ENCODE measurements around the gene TKTL1.

The TKTL1 gene

DNA sequence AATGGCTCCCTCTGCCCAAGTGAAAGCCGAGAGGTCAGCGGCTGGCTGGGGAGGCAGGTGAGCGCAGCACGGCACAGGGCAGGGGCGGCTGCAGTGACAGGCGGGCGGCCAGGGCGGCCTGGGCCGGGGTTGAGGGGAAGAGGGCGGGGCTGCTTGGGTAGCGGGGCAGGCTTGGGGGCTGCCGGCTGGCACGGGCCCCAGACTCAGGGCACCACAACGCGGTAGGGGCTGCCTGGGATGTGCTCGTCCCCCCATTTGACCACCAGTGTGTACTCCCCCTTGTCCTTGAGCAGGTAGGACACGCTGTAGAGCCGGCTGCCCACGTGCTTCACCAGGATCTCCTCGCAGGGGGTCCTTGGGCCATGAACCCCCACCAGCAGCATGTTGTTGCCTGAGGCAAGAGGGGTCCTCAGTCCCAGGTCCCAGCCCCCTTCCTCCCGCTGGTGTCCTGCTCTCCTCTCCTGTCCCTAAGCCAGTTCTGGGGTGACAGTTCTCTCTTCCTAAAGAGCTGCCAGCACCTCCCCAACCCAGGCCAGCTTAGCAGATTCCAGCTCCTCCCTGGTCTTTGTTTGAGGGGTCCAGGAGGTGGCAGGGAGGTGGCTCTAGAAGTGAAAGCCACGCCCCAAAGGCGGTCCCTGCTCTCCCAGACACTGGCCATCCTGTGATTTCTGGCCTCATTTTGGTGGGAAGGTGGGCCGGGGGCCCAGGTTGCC is 53.2 kb downstream of the TKTL1 start:
- no peak for DNase-seq

DNA sequence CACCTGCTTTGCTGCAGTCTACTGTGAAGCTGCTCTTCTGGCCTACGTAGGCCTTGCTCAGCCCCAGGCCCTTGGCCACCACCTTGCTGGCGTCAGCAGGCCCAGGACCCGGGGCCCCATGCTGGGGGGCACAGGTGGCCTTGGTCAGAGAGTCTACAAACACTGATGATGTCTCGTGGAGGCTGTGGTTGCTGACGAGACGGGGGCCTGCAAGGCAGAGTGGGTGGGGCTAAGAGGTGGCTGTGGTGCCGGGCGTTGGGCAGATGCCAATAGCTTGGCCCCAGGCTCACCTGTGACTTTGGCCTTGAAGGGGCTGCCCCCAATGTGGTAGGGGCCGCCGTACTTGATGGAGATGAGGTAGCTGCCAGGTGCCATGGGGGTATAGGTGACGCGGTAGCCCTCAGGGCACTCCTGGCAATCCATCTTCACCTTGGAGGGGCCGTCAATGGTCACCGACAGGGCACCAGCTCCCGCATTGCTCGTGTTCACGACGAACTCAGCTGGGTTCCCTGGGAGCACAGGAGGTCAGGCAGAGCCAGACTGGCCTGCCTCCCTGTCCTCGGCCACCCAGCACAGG is 53.9 kb downstream of the TKTL1 start:
- DNase-seq: no peak

DNA sequence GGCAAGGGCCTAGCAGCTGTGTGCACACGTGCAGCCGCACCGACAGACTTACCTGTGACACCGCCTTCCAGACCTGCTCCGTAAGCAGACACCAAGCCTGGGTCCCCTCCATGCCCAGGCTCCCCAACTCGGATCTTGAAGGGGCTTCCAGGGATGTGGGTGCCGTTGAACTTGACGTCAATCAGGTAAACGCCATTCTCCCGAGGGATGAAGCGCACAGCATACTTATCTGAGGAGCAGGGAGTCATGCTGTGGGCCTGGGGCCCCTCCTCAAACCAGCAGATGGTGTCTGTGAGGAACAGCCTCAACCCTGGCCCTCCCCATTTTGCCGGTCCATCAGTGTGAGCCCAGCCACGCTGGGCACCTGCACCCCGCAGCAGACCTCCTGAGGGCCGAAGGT is 54.4 kb downstream of the TKTL1 start:
- no peak for DNase-seq

DNA sequence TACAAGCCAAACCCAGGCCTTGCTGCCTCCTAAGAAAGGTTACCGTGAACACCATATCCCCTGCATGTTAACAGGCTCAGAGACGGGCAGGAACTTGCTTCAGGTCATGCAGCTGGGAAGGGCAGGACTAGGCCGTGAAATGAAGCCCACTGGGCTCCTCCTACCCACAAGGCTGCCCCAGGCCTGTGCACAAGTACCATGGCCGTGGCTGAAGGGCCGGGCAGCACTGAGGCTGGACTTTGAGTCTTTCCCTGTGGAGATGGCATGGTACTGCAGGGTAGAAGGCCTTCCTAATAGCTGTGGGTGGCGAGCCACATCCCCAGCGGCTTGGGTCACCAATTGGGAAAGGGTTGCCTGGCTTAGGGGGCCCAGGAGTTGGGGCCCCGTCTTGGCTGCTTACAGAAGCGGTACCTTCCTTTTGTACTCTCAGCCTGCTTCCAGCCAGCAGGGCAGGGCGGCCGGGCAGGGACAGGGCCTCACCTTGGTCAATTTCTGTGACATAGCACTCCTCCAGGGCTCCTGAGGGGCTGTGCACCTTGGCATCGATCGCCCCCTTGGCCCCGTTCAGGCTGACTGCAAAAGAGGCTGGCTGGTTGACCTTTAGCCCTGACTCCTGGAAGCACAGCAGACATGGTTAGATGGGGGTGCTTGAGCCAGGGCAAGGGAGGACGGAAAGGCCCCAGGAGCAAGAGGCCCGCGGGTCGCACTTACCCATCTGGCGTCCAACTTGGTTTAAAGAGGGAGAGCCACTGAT is 55.0 kb downstream of the TKTL1 start:
- no peak for DNase-seq

DNA sequence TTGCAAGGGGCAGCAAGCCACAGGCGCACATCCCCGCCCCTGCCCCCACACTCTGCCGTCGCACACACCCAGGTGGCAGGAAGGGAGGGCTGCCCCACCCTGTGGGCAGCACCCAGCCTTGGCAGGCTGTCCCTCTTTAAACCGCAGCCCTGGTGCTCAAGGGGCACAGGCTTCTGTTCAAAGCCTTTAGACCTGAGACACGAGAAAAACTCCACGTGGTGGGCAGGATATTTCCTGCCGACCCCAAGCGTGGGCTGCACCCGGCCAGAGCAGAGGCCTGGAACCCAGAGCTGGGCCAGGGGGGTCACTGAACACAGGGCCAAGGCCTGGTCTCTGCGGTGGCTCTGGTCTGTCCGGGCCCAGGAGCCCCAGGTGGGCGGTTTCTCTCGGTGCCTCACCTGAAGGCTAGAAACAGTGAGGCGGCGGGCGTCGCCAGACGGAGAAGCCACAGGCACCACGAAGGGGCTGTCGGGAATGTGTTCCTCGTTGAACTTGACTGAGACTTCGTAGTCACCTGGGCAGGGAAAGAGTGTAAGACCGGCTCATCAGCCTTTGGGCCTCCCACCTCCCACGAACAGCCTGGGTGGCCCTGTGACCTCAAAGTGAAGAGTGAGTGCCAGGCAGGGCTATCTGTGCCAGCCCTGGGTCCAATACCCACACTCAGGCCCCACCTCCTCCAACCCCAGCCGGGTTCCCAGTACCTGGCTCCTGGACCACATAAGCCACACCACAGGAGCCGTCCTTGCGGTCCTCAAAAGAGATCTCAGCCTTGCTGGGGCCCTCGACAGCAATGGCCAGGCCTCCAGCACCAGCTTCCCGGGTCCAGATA is 55.8 kb downstream of the TKTL1 start:
- no peak for DNase-seq

DNA sequence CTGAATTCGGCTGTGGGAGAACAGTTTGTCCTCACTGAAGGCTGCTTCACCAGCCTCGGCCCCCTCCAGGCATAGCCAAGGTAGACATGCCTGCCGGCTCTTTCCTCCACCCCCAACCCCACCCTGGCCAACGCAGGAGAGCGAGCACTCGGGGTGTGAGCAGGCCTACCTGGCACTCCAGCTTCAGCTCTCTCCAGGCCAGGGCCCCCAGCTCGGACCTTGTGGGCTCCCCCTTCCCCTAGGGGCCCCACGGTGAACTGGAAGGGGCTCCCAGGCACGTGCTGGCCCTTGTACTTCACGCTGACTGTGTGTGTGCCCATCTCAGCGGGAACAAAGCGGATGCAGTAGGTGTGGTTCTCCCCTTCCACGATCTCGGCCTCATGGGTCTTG is 56.4 kb downstream of the TKTL1 start:
- no peak for DNase-seq

DNA sequence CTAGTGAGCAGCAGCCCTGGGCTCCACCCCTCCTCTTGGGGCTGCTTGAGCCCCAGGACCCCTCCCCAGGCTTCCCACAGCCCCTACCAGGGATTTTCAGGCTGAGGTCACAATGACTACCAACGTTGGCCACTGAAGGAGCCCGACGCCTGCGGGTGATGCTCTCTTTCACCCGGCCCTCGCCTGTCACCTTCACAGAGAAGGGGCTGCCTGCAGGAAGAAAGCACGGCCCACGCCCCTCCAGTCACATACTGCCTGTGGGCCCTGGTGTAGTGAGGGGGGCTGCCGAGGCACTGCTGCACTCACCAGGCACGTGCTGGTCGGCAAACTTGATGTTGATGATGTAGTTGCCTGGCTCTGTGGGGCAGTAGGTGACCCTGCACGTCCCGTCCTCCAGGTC is 56.9 kb downstream of the TKTL1 start:
- DNase-seq: no peak

DNA sequence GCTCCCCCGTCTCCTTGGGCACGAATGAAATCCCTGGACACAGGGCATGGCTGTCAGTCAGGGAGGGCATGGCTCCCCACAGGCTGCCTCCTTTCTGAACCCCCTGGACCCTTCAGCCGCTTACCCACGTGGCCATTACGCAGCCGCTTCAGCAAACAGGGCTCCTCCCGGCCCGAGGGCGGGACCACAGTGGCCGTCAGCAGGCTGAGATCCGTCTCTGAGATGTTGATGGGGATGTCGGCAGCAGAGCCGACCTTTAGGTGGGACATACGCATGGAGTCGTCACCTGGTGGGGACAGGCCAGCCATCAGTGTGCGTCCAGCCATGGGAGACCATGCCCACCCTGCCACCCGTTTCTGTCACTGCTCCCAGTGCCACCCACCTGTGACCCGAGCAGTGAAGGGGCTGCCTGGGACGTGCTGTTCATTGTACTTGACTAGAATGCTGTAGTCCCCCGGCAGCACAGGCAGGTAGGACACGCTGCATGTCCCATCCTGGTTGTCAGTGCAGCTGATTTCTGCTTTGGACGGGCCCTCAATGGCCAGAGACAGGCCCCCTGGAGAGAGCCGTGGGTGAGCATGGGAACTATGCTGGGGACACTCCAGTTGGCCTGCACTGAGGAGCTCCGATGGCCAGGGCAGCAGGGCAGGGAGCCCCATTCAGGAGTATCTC is 57.7 kb downstream of the TKTL1 start:
- no peak for DNase-seq

DNA sequence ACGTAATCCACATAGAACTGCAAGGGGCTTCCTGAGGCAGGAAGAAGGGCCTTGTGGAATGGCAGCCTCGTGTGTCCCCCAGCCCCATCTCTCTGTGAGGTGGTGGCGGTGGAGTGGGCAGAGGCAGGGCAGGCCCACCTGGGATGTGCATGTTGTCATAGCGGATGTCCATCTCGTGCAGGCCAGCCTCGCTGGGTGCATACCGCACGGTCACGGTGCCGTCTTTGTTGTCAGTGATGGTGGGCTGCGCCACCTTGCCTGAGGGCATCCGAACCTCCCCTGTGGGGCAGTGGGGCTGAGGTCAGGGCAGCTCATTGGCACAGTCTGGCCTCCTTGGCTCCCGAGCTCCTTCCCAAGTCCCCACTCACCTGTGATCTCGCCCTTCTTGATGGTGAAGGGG is 58.4 kb downstream of the TKTL1 start:
- no peak for DNase-seq

DNA sequence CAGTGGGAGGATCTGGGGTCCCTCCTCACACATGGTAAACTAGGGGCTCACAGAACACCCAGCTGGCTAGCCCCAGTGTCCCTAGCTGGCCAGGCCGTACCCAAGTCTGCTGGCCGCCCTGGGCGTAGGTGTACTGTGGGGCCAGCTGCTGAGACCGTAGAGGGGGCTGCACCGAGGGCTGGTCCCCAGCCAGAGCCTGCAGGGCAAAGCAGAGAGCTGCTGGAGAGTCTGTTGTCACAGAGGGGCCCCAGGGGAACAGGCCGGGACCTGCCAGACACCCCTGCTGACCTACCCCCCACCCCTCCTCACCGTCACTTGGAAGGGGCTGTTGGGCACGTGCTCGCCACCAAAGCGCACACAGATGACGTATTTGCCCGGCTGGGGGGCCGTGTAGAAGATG is 58.9 kb downstream of the TKTL1 start:
- DNase-seq: no peak

DNA sequence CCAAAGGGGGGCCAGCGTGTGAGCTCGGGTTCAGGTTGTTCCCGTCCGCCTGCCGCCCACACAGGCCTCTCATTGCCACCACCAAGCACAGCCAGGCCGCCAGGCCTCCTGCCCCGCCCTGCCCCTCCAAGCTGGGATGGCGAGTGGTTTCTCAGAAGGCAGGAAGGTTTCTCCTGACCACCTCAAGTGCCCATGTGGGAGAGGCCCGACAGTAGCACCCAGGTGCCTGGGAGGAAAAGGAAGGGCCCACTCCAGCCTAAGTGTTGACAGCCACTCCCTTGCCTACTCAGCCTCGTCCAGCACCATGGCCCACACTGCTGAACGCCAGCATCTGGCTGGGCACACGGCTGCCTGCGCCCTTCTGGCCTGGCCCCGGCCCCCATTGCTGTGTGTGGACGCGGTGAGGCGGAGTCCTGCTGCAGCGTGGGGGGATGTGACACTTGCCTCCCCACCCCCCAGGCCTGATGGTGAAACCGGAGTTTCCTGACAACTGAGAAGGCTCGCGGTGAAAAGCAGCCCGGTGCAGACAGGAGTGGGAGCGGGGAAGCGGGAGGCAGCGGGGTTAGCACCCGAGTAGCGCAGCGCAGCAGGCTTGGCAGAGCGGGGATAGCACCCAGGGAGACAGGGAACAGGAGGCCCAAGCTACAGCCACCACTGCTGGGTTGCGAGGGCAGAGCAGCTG is 59.6 kb downstream of the TKTL1 start:
- no peak for DNase-seq

DNA sequence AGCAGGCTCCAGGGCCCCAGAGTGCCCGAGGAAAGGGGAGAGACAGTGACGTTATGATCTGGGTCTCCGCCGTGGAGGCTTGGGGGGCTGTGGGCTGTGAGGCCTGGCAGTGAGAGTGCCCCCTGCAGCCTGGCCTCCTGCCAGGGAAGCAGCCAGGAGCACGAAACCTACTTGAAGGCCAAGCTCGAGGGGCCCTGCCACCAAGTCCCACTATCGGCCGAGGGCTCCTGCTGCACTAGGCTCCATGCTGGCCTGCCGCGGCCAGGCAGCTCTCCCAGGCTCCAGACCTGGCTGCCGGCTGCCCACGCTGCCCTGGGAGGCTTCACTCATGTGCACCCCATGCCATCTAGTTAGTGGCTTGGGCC is 60.2 kb downstream of the TKTL1 start:
- DNase-seq: no peak

DNA sequence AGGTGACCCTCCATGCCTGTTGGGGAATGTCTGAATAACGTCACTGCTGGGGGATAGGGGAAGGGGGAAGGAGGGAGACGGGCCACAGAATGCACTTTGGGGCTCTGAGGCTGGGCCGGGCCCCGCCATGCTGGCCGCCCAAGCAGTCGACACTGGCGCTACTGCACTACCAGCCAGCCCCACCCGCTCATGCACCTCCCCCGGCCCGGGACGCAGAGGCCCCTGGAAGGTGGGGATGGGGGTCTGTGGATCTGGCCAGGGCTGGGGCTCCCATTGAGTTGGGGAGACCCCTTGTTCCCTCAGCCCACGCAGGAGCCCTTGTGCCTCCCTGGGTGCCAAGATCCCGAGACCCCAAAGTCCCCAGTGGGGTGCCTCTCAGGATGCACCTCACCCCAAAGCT is 61.0 kb downstream of the TKTL1 start:
- DNase-seq: no peak

DNA sequence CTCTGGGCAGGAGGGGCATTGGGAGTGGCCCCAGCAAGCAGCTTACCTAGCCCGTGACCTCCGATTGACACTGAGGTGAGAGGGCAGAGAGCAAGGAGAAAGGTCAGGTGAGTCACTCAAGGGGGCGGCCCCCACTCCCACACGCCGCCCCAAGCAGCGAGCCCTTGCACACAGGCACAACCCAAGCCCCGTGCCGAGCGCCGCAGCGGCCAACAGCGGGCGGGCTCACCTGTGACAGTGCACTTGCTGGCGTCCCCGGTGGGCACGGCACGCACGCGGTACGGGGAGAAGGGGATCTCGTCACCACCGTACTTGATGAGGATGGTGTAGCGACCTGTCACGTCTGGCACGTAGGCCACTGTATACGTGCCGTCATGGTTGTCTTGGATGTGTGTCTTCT is 61.6 kb downstream of the TKTL1 start:
- DNase-seq: no peak

DNA sequence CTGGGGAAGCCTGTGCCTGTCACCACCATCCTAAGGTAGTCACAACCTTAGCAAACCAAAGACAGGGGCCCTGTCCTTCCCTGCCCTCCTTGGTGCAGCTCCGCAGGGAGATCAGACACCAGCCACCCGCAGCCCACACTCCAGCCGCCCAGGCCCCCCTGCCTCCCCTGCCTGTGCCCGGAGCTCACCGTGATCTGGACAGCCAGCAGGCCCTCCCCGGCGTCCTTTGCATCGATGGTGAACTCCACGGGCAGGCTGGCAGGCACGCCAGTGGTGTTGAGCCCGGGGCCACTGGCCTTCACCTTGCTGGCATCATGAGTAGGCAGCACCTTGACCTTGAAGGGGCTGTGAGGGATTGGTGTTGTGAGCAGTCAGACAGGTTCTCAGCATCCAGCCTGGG is 62.4 kb downstream of the TKTL1 start:
- DNase-seq: no peak

DNA sequence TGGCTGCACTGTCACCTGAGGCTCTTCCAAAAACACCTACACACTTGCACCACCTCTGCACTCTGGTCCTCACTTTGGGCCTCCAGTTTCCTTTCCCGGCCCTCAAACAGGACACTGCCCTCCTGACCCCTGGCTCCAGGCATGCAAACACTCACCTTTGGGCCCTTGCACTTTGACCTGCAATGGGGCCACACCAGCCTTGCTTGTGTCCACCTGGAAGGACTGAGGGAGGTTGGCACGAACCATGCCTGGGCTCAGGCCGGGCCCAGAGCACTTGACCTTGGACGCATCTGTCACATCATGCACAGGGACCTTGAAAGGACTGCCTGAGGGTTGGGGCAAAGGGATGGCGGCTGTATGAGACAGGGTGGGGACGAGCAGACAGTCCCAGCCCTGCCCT is 63.2 kb downstream of the TKTL1 start:
- DNase-seq: no peak

DNA sequence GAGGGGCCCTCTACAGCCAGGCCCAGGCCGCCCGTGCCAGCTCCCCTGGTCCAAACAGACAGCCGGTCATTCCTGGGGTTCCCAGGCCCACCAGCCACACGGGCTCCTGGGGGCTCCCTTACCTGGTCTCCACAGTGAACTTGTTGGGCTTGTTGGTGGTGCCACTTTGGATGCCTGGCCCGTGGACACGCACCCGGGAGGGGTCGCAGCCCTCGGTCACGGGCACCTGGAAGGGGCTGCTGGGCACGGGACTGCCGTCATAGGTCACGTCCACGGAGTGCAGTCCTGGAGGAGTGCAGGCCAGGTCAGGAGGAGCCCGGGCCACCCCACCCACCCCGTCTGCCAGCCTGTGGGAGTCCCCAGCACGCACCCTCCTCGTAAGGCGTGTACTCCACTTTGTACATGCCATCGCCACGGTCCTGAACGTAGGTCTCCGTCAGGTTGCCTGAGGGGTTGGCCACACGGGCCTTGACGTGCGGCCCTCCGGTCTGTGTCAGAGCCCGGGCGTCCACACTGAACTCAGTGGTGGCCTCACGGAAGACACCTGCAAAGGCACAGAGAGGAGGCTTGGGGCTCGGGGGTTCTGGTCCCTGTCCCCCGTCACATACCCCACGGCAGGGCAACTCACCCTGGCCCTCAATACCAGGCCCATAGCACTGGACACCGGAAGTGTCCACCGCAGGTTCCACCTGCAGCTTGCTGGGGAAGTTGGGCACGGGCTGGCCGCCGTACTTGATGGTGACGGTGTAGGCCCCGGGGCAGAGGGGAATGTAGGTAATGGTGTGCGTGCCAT is 64.0 kb downstream of the TKTL1 start:
- DNase-seq: no peak

DNA sequence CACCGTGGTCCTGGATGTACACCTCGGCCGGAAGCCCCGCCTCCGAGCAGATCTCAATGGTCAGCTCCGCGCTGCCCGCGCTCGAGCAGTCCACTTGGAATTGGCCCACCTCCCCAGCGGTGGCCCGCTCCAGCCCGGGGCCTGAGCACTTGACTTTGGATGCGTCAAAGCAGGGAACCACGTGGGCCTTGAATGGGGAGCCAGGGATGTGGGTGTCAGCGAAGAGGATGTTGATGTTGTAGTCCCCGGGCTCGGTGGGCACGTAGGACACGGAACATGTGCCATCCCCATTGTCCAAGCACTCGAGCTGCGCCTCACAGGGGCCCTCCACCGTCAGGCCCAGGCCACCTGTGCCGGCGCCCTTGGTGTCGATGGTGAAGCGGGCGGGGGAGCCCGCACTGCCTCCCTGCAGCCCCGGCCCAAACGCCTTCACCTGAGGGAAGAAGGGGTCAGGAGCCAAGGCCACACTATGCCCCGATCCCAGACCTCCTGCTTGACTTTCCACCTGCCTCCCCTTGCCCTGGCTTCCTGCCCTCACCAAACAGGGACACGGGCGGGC is 64.6 kb downstream of the TKTL1 start:
- DNase-seq: no peak

DNA sequence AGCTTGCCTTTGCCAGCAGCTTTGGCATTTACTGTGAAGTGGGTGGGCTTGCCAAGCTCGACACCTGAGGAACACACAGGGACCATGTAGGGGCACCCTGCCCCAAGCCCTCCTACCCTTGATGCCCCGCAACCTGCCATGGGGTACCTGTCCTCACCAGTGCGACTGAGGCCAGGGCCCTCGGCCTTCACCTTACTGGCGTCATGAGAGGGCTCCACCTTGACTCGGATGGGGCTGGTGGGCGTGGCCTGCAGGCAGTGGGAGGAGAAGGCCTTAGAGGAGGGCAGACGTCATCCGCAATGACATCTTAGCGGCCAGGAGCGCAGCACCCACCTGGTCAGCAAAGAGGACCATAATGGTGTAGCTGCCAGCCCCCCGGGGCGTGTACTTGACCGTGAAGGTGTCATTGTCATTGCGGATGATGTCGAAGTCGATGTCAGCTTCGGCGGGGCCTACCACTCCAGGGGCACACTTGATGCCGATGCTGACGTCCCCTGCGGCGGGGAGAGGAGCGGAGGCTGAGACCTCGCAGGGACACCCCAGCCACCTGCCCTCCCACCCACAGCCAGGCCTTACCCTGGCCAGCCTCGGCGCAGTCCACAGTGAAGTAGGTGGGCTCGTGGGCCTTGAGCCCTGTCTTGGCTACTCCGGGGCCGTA is 66.6 kb downstream of the TKTL1 start:
- no peak for DNase-seq

DNA sequence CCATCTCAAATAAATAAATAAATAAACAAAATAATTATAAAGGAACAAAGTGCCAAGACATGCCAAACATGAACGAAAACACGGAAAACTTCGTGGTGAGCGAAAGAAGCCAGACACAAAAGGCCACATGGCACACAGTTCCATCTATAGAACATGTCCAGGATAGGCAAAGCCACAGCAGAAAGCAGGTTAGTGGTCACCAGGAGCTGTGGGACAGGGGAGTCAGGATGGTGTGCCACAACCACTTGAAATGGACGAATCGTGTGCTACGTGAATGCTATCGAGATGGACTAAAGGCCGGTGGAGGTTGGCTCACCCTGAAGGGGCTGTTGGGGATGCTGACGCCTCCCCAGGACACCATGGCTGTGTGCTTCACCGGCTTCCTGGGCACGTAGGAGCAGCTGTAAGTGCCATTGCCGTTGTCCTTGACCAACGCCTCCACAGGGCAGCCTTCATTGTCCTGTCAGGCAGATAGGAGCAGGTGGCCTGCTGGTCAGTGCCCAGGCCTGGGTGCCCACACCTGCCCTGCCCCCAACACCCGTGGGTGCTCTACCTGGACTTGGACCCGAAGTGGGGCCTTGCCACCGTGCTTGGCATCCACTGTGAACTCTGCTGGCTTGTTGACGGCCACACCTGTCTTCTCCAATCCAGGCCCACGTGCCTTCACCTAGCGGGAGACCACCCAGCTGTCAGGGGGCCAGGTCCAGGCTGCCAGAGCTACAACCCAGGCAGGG is 68.3 kb downstream of the TKTL1 start:
- no peak for DNase-seq

Data from GDM1 (cell line).